PFSK-1 (cell line): ENCODE measurements around the gene NUDC.

Experiments
- POLR2AphosphoS5 ChIP-seq: IDR thresholded peaks from 2 replicates; pipeline ENCODE4 v1.6.1; 2012; ENCODE audit warnings: low read depth, mild to moderate bottlenecking, control low read depth, low read length, moderate library complexity
- SIN3A ChIP-seq: IDR thresholded peaks from 2 replicates; pipeline ENCODE4 v1.6.1; 2012; ENCODE audit warnings: mild to moderate bottlenecking, low read length, moderate library complexity, borderline replicate concordance; ENCODE audit not compliant: insufficient read depth
- TF ChIP-seq, protein P1 (sequence below), 2 experiments: IDR thresholded peaks; 2 replicates each; pipeline versions ENCODE4 v1.6.1 to v1.8.0; 2011 to 2012; ENCODE audit warnings: low read depth in 2 of 2, low read length in 2 of 2, control low read depth in 1 of 2, inconsistent platforms in 1 of 2, mild to moderate bottlenecking in 1 of 2, moderate library complexity in 1 of 2; ENCODE audit not compliant: insufficient read depth in 1 of 2

DNA sequence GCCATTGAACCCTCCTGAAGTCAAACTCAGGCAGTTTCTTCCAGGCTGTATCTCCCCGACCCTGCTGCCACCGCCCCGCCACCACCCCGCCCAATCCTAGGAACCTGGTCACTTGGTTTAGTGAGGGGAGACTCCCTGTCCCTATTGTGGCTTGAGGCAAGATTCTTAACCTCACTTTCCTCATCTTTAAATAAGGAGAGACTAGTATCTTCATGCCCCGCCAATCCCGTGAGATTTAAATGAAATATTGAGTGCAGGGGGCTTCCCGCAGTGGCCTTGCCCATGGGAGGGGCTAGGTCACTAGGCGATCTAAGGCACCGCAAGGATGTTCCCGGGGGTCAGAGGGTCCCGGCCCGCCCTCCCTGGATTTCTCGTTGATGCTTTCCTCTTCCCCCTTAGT, 37.7 kb downstream of the NUDC start:
- no peak for TF ChIP-seq POLR2AphosphoS5
- no peak for TF ChIP-seq SIN3A
- TF ChIP-seq, protein P1, sequence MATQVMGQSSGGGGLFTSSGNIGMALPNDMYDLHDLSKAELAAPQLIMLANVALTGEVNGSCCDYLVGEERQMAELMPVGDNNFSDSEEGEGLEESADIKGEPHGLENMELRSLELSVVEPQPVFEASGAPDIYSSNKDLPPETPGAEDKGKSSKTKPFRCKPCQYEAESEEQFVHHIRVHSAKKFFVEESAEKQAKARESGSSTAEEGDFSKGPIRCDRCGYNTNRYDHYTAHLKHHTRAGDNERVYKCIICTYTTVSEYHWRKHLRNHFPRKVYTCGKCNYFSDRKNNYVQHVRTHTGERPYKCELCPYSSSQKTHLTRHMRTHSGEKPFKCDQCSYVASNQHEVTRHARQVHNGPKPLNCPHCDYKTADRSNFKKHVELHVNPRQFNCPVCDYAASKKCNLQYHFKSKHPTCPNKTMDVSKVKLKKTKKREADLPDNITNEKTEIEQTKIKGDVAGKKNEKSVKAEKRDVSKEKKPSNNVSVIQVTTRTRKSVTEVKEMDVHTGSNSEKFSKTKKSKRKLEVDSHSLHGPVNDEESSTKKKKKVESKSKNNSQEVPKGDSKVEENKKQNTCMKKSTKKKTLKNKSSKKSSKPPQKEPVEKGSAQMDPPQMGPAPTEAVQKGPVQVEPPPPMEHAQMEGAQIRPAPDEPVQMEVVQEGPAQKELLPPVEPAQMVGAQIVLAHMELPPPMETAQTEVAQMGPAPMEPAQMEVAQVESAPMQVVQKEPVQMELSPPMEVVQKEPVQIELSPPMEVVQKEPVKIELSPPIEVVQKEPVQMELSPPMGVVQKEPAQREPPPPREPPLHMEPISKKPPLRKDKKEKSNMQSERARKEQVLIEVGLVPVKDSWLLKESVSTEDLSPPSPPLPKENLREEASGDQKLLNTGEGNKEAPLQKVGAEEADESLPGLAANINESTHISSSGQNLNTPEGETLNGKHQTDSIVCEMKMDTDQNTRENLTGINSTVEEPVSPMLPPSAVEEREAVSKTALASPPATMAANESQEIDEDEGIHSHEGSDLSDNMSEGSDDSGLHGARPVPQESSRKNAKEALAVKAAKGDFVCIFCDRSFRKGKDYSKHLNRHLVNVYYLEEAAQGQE (IDR thresholded peaks at IDR 0.05; ENCODE audit: insufficient read depth in 1 of 2, low read depth in 2 of 2, low read length in 2 of 2): no peak
